DOHH2 (cell line): ENCODE results near the gene CNDP1.

Experiments used
- H3F3A ChIP-seq: fragments of 200-600 bp; sonication (generic), shearing (Covaris generic); 2 replicates; pipeline ENCODE4 v1.6.0; 2016; ENCODE audit warnings: antibody characterized with exemption, mild to moderate bottlenecking; ENCODE audit not compliant: control insufficient read depth, insufficient read depth
- H3K27ac ChIP-seq: fragments of 200-600 bp; sonication (generic); 2 replicates; pipeline ENCODE4 v1.5.1; 2014; ENCODE audit warnings: low read depth, mild to moderate bottlenecking, low read length, moderate library complexity
- H3K27me3 ChIP-seq: fragments of 200-600 bp; sonication (generic); 2 replicates; pipeline ENCODE4 v1.6.1; 2014; ENCODE audit warnings: mild to moderate bottlenecking, low read length, mixed read lengths; ENCODE audit not compliant: control insufficient read depth
- H3K36me3 ChIP-seq: fragments of 200-600 bp; sonication (generic); 2 replicates; pipeline ENCODE4 v1.6.1; 2014; ENCODE audit warnings: mild to moderate bottlenecking, low read length, moderate library complexity, mixed read lengths; ENCODE audit not compliant: control insufficient read depth
- H3K4me1 ChIP-seq: fragments of 200-600 bp; sonication (generic); 2 replicates; pipeline ENCODE4 v1.6.1; 2014; ENCODE audit warnings: mild to moderate bottlenecking, low read length, mixed read lengths; ENCODE audit not compliant: control insufficient read depth
- H3K4me2 ChIP-seq: fragments of 200-600 bp; sonication (generic); 2 replicates; pipeline ENCODE4 v1.6.0; 2014; ENCODE audit warnings: mild to moderate bottlenecking, low read length, moderate library complexity
- H3K4me3 ChIP-seq: fragments of 200-600 bp; sonication (generic); 2 replicates; pipeline ENCODE4 v1.5.1; 2014; ENCODE audit warnings: mild to moderate bottlenecking, low read length, mixed read lengths
- H3K79me2 ChIP-seq: fragments of 200-600 bp; sonication (generic); 2 replicates; pipeline ENCODE4 v1.6.1; 2014; ENCODE audit warnings: mild to moderate bottlenecking, low read length, mixed read lengths; ENCODE audit not compliant: control insufficient read depth
- H3K9me2 ChIP-seq: fragments of 200-600 bp; sonication (generic); replicated peaks from 2 replicates; pipeline ENCODE4 v1.6.1; 2014; ENCODE audit warnings: mild to moderate bottlenecking, low read length, mixed read lengths; ENCODE audit not compliant: control insufficient read depth
- H3K9me3 ChIP-seq: fragments of 200-600 bp; sonication (generic); 2 replicates; pipeline ENCODE4 v1.6.1; 2014; ENCODE audit warnings: antibody characterized with exemption, low read length, mixed read lengths; ENCODE audit not compliant: control insufficient read depth, insufficient read depth
- H4K20me1 ChIP-seq: fragments of 200-600 bp; sonication (generic); 2 replicates; pipeline ENCODE4 v1.6.0; 2014; ENCODE audit warnings: low read depth, mild to moderate bottlenecking, antibody characterized with exemption, low read length, moderate library complexity; ENCODE audit not compliant: control insufficient read depth, insufficient read depth
- CTCF ChIP-seq: fragments of 200-600 bp; sonication (generic); IDR thresholded peaks from one replicate; pipeline ENCODE4 v1.5.1; 2014; ENCODE audit warnings: antibody characterized with exemption, mild to moderate bottlenecking, low read depth, low read length; ENCODE audit not compliant: poor library complexity, severe bottlenecking
- EZH2phosphoT487 ChIP-seq: fragments of 200-600 bp; sonication (generic); IDR thresholded peaks from 2 replicates; pipeline ENCODE4 v1.6.1; 2017; ENCODE audit warnings: borderline replicate concordance, mild to moderate bottlenecking, antibody characterized with exemption, low read length, moderate library complexity, mixed read lengths

CNDP1 gene

DNA sequence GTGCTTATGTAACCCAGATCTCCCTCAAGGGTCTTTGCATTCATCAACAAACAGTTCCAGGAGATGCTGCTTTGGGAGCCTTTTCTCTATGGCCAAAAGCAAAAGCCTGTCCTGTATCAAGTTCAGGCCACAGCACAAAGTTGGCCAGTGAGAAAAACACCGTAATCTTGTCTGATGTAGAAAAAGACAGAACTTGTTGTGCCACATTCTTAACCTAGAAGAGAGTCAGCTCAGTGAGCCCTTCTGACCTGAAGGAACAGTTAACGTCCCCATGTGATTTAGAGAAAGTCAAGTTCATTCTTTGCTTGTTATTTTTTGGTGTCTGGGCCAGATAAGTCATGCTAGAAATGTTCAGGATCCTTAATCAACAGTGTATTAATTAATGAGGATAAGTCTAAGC, 7.8 kb upstream of the CNDP1 start:
- Histone ChIP-seq H4K20me1 (no peaks in the 10 kb centered on the region), H3K4me1 (no peaks in the 10 kb centered on the region), H3K27ac (no peak overlapping the region), H3F3A (no peaks in the 10 kb centered on the region), H3K9me2 (no peaks in the 10 kb centered on the region), H3K4me2 (no peak overlapping the region), H3K27me3 (0 out of 2 replicates have a peak, but pooled peaks cover 2% of the 10 kb centered on the region), H3K4me3 (no peak overlapping the region), H3K36me3 (no peaks in the 10 kb centered on the region; the same call in 1 of the 2 replicates), H3K9me3 (no peaks in the 10 kb centered on the region), H3K79me2 (no peaks in the 10 kb centered on the region)
- TF ChIP-seq CTCF: no peak
- TF ChIP-seq EZH2phosphoT487: no peak

GRCh38 chr18:74528478-74528877, 5.8 kb upstream of the CNDP1 start:
- no peak overlapping the region for H3K4me2 ChIP-seq
- no peak for TF ChIP-seq EZH2phosphoT487
- no peak for TF ChIP-seq CTCF

DNA sequence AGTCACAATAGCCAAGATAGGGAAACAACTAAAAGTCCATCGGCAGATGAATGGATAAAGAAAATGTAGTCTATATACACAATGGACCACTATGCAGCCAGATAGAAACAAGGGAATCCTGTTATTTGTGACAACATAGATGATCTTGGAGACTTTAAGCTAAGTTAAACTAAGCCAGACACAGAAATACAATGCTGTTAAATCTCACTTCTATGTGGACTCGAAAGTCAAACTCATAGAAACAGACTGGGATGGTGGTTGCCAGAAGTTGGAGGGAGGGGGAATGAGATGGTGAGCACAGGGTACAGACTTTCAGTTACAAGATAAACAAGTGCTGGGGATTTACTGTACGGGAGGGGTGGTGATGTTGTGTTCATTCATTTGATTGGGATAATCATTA, 5.4 kb upstream of the CNDP1 start:
- H3K4me2 ChIP-seq: no peak overlapping the region
- no peaks in the 10 kb centered on the region for H3K9me2 ChIP-seq
- no peaks in the 10 kb centered on the region for H3K4me1 ChIP-seq
- H3K36me3 ChIP-seq: no peaks in the 10 kb centered on the region
- no peaks in the 10 kb centered on the region for H4K20me1 ChIP-seq
- TF ChIP-seq CTCF (no peak), EZH2phosphoT487 (no peak)
- no peak overlapping the region for H3K4me3 ChIP-seq
- H3K27ac ChIP-seq: no peak overlapping the region
- H3K79me2 ChIP-seq: no peaks in the 10 kb centered on the region
- H3K27me3 ChIP-seq: 0 out of 2 replicates have a peak, but pooled peaks cover 2% of the 10 kb centered on the region
- H3K9me3 ChIP-seq: no peaks in the 10 kb centered on the region
- no peaks in the 10 kb centered on the region for H3F3A ChIP-seq

More at GRCh38 chr18:74528478-74528877, 5.8 kb upstream of the CNDP1 start:
- H3K4me3 ChIP-seq: no peak overlapping the region
- H3K27me3 ChIP-seq: 0 out of 2 replicates have a peak, but pooled peaks cover 2% of the 10 kb centered on the region
- H4K20me1 ChIP-seq: no peaks in the 10 kb centered on the region
- no peaks in the 10 kb centered on the region for H3K4me1 ChIP-seq
- no peaks in the 10 kb centered on the region for H3K9me3 ChIP-seq
- H3F3A ChIP-seq: no peaks in the 10 kb centered on the region
- no peaks in the 10 kb centered on the region for H3K36me3 ChIP-seq
- no peaks in the 10 kb centered on the region for H3K79me2 ChIP-seq
- H3K9me2 ChIP-seq: no peaks in the 10 kb centered on the region
- no peak overlapping the region for H3K27ac ChIP-seq
